ENCODE measurements around the gene TMEM184A.

TMEM184A gene

GRCh38 chr7:1550005-1550845 is 5.8 kb downstream of the TMEM184A start:
- no peak for DNase-seq

DNA sequence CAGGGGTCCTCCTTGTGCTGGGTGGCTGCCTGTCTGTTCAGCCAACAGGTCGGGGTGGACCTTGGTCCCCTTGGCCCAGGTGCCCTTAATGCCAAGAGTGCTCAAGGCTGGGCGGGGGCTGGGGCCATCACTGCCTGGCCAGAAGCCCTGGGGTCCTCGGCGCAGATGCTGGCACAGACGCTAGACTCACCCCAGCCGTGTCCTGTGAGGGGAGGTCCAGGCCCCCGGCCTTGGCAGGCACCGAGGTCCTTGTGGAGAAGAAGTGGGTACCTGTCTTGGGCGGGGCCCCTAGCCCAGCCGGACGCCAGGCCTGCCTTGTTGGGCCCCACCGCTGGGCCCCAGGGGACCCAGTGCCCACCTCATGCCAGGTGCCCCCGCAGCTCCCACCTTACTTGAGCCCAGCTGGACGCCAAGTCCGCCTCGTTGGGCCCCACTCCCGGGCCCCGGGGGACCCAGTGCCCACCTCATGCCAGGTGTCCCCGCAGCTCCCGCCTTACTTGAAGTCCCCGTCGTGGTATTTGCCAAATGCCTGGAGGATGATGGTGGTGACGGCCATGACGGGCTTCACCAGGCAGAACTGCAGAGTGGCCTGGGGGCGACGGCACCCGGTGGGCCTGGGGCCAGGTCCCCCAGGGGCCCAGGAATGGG is 6.5 kb downstream of the TMEM184A start:
- DNase-seq: no peak

GRCh38 chr7:1548944-1549343 is 7.1 kb downstream of the TMEM184A start:
- no peak for DNase-seq

DNA sequence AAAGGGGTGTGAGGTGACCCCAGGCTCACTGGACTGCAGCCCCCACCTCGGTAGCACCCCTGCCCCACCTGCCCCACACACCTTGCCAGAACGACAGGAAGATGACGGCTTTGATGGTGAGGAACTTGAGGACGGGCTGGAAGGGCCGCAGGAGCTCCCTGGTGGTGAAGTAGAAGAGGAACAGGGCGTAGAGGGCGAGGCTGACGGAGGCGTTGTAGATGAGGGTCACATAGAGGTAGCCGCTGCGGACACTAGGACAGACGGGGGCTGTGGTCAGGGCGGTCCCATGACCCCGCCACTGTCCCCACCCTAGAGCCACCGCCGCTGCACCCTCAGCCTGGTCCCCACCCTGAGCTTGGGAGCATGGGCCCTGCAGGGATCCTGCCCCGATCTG is 7.6 kb downstream of the TMEM184A start:
- no peak for DNase-seq

GRCh38 chr7:1547777-1548437 is 8.1 kb downstream of the TMEM184A start:
- DNase-seq: no peak

- no peak for DNase-seq
These were observed 8.9 kb downstream of the TMEM184A start for GRCh38 chr7:1546909-1547776.

GRCh38 chr7:1546274-1546908 is 9.6 kb downstream of the TMEM184A start:
- no peak for DNase-seq

GRCh38 chr7:1545417-1546246 is 10.4 kb downstream of the TMEM184A start:
- no peak for DNase-seq

- no peak for DNase-seq
These were observed 11.0 kb downstream of the TMEM184A start for GRCh38 chr7:1544896-1545416.

GRCh38 chr7:1544178-1544895 is 11.7 kb downstream of the TMEM184A start:
- no peak for DNase-seq

- no peak for DNase-seq
These were observed 12.2 kb downstream of the TMEM184A start for GRCh38 chr7:1543826-1544177.

- DNase-seq: no peak
These were observed 12.9 kb downstream of the TMEM184A start for GRCh38 chr7:1542841-1543747.

DNA sequence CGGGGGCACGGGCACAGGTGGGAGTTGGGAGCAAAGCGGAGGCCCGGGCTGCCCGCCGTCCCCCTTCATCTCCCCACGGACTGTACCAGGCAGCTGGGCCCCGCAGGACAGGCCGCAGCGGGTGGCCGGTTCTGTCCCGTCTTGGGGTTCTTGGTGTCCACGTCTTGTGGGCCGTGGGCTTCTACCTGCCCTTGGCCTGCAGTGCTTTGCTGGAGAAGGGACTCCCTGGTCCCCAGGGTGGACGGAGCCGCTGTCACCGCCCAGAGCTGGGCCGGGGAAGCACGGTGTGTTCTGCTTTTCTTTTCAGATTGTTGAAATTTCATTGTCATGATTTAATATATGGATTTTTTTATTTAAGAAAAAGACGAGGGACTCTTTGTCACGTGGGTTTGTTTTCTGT is 13.7 kb downstream of the TMEM184A start:
- no peak for DNase-seq

DNA sequence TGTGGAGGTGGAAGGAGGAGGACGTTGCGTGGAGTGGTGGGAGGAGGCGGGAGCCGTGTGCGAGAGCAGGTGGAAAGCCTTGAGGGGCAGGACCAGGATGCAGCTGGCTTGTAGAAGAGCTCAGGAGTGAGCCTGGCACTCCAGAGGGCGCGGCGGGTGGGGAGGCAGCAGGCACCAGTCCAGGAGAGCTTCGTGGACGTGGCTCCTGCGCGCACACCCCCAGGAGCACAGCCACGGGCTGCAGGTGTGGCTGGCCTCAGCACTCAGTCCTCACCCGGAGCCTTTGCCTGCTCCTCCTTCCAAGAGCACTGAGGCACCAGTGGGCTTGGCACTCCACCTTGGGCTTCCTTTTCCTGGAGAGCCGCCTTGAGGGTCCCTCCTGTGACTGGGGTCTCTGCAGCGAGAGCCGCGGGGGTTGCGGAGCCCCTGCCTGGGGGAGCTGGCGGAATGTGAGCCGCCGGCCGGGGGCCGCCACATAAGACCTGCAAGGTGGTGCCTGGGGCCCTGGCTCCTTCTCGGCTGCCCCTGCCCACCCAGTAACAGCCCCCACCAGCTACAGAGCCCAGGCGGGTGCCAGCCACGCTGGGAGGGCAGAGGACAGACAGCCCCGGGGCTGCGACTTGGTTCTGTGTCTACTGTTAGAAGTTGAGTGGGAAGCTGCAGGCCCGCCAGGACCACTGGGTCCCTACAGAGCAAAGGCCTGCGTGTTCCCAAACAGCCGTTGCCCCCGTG is 14.4 kb downstream of the TMEM184A start:
- DNase-seq: no peak

DNA sequence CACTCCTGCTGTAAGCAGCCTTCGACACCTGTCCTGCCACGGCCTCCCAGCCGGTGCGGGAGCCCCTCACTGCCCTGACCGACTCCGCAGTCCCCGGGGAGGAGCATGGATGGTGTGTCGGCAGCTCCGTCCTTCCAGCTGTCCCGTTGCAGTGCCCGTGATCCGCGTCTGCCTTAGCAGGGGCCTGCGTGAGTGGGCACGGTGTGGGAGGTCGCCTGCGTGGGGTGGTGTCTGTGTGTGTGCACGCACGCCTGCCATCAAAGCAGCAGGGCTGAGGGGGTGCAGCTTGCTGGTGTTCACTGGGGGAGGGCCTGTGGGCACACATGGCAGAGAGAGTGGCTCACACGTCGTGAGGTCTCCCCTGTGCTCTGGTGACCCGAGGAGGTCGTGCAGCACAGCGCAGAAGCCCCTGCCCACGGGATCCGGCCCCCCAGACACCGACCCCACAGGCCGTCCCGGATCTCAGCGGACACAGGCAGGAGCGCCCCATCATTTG is 15.2 kb downstream of the TMEM184A start:
- DNase-seq: no peak

DNA sequence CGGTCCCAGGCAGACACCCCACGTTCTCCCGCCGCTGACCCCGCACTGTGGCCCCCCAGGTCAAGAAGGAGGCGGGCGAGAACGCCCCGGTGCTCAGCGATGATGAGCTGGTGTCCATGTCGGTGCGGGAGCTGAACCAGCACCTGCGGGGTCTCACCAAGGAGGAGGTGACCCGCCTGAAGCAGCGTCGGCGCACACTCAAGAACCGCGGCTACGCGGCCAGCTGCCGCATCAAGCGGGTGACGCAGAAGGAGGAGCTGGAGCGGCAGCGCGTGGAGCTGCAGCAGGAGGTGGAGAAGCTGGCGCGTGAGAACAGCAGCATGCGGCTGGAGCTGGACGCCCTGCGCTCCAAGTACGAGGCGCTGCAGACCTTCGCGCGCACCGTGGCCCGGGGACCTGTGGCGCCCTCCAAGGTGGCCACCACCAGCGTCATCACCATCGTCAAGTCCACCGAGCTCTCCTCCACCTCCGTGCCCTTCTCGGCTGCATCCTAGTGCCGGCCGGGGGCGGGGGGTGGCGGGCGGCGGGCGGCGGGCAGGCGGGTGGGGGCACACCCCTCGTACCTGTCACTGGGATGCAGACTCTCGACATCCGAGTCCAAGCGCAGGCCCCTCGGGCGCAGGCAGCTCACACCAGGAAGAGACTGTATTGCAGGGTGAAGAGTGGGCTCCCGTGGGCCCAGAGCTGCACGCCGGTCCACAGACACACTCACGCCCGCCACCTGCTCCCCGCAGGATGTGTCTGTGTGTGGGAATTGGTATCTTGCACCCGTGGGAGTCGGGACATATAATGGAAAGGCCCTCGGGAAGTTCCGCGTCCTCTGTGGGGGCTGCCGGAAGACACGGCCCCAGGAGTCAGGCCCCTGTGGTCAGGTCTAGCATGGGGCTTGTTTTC is 15.9 kb downstream of the TMEM184A start:
- DNase-seq: no peak

DNA sequence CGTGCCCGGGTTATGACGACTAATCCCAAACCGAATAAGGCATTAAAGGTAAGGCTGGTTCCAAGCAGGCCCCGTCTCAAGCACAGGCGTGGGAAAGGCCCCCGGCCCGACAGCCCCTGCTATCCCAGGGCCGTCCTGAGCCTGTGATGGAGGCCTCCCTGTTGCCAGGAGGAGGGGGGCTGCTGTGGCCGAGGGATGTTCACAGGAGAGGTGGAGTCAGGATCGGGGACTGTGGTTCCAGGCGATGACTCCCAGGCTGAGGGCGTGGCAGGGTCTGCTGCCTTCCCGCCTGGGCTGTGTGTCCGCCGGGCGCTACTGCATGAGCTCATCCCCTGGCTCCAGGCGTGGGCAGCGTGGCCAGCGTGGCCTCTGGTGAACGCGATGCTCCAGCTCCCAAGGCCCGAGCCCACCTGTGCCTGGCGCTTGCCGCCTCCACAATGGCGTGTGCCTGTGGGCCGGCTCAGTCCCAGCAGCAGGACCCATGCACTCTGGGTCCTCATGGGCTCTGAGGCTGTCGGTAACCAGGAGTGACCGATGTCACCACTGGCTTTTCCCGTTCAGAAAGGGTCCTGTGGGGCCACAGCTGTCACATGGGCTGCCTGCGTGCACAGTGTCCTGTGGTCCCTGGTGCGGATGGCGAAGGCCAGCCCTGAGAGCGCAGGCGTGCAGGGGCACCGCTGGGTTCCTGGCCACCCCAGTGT is 16.7 kb downstream of the TMEM184A start:
- no peak for DNase-seq
